H1 (cell line): ENCODE measurements around the gene OBP2B.

ENCODE experiments used
- BCL11A ChIP-seq, 2 experiments: IDR thresholded peaks; one replicate each; pipeline ENCODE4 v1.6.1; 2011; ENCODE audit warnings: low read depth in 2 of 2, low read length in 2 of 2, mild to moderate bottlenecking in 2 of 2
- EZH2 ChIP-seq: fragments of 200-600 bp; sonication (generic); IDR thresholded peaks from 2 replicates; pipeline ENCODE4 v1.7.1; 2012; ENCODE audit warnings: low read depth, mild to moderate bottlenecking, moderate library complexity, low read length, inconsistent platforms; ENCODE audit not compliant: severe bottlenecking
- FOSL1 ChIP-seq: IDR thresholded peaks from 2 replicates; pipeline ENCODE4 v1.6.1; 2011; ENCODE audit warnings: mild to moderate bottlenecking, low read depth, low read length, moderate library complexity; ENCODE audit not compliant: insufficient read depth
- GTF2F1 ChIP-seq: IDR thresholded peaks from 2 replicates; pipeline ENCODE4 v1.6.1; 2012; ENCODE audit warnings: low read depth, low read length, improper control_type of control experiment, borderline replicate concordance
- MAFK ChIP-seq: IDR thresholded peaks from 2 replicates; pipeline ENCODE4 v1.6.1; 2012; ENCODE audit warnings: low read depth, mild to moderate bottlenecking, improper control_type of control experiment, low read length
- POLR2A ChIP-seq, 2 experiments: IDR thresholded peaks; 1 replicate in 1 of 2; 2 replicates in 1 of 2; pipeline ENCODE4 v1.6.1; 2011; ENCODE audit warnings: low read depth in 2 of 2, low read length in 2 of 2, mild to moderate bottlenecking in 2 of 2; ENCODE audit errors: control extremely low read depth in 1 of 2
- RBBP5 ChIP-seq: IDR thresholded peaks from 2 replicates; pipeline ENCODE4 v1.7.1; 2012; ENCODE audit warnings: low read depth, mild to moderate bottlenecking, inconsistent platforms, low read length, moderate library complexity, borderline replicate concordance
- SP1 ChIP-seq: IDR thresholded peaks from 2 replicates; pipeline ENCODE4 v1.6.1; 2011; ENCODE audit warnings: low read depth, low read length
- TAF1 ChIP-seq: IDR thresholded peaks from 2 replicates; pipeline ENCODE4 v1.6.1; 2011; ENCODE audit warnings: mild to moderate bottlenecking, low read depth, low read length
- YY1 ChIP-seq: IDR thresholded peaks from 2 replicates; pipeline ENCODE4 v1.6.1; 2011; ENCODE audit warnings: low read depth, mild to moderate bottlenecking, low read length
- ZNF274 ChIP-seq: IDR thresholded peaks from 2 replicates; pipeline ENCODE4 v1.7.0; 2012; ENCODE audit warnings: low read length, borderline replicate concordance; ENCODE audit errors: extremely low read depth
- TF ChIP-seq, protein P1 (sequence below), 3 experiments: IDR thresholded peaks; 1 replicate in 2 of 3; 2 replicates in 1 of 3; pipeline versions ENCODE4 v1.5.1 to v1.6.1; 2011; ENCODE audit warnings: low read length in 3 of 3, mild to moderate bottlenecking in 3 of 3, inconsistent platforms in 2 of 3, low read depth in 1 of 3, moderate library complexity in 1 of 3; ENCODE audit not compliant: insufficient read depth in 1 of 3; ENCODE audit errors: control extremely low read depth in 1 of 3

DNA sequence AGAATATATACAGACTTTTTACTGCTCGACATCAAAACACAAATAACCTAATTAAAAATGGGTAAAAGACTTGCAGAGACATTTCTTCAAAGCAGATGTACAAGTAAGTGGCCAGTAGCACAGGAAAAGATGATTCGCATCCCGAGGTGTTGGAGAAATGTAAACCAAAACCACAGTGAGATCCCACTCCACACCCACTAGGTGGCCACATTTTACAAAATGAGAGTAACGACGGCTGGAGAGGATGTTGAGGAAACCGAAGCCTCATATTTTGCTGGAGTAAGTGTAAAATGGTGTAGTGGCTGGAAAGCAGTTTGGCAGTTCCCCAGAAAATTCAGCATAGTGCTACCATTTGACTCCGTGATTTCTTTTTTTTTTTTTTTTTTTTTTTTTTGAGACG, 24.1 kb downstream of the OBP2B start:
- TF ChIP-seq EZH2 (no peak), POLR2A (IDR thresholded peaks at IDR 0.05; ENCODE audit: control extremely low read depth in 1 of 2, low read depth in 2 of 2, low read length in 2 of 2) (no peak), ZNF274 (no peak), TAF1 (no peak), YY1 (no peak), FOSL1 (no peak), MAFK (no peak), BCL11A (IDR thresholded peaks at IDR 0.05; ENCODE audit: low read depth in 2 of 2, low read length in 2 of 2) (no peak), RBBP5 (no peak), GTF2F1 (no peak), SP1 (no peak)
- TF ChIP-seq, protein P1, sequence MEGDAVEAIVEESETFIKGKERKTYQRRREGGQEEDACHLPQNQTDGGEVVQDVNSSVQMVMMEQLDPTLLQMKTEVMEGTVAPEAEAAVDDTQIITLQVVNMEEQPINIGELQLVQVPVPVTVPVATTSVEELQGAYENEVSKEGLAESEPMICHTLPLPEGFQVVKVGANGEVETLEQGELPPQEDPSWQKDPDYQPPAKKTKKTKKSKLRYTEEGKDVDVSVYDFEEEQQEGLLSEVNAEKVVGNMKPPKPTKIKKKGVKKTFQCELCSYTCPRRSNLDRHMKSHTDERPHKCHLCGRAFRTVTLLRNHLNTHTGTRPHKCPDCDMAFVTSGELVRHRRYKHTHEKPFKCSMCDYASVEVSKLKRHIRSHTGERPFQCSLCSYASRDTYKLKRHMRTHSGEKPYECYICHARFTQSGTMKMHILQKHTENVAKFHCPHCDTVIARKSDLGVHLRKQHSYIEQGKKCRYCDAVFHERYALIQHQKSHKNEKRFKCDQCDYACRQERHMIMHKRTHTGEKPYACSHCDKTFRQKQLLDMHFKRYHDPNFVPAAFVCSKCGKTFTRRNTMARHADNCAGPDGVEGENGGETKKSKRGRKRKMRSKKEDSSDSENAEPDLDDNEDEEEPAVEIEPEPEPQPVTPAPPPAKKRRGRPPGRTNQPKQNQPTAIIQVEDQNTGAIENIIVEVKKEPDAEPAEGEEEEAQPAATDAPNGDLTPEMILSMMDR (IDR thresholded peaks at IDR 0.05; ENCODE audit: control extremely low read depth in 1 of 3, insufficient read depth in 1 of 3, low read depth in 1 of 3, low read length in 3 of 3): peak; percentile 9 to 58 (median 54)
